ENCODE data around the gene LRRC19.

The LRRC19 gene, protein sequence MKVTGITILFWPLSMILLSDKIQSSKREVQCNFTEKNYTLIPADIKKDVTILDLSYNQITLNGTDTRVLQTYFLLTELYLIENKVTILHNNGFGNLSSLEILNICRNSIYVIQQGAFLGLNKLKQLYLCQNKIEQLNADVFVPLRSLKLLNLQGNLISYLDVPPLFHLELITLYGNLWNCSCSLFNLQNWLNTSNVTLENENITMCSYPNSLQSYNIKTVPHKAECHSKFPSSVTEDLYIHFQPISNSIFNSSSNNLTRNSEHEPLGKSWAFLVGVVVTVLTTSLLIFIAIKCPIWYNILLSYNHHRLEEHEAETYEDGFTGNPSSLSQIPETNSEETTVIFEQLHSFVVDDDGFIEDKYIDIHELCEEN

GRCh38 chr9:27005491-27005890, at the start of gene LRRC19:
TSS of gene LRRC19 (minus strand) at chr9:27005672. CDS start at chr9:26999694, 5,978 bp downstream.
- DNase-seq (ENCODE audit: low read depth) = no peak

GRCh38 chr9:27054841-27055240, 49.4 kb upstream of the LRRC19 start:
- no peak for DNase-seq (ENCODE audit: low read depth)

GRCh38 chr9:27054125-27054524, 48.7 kb upstream of the LRRC19 start:
- DNase-seq (ENCODE audit: low read depth) = no peak

DNA sequence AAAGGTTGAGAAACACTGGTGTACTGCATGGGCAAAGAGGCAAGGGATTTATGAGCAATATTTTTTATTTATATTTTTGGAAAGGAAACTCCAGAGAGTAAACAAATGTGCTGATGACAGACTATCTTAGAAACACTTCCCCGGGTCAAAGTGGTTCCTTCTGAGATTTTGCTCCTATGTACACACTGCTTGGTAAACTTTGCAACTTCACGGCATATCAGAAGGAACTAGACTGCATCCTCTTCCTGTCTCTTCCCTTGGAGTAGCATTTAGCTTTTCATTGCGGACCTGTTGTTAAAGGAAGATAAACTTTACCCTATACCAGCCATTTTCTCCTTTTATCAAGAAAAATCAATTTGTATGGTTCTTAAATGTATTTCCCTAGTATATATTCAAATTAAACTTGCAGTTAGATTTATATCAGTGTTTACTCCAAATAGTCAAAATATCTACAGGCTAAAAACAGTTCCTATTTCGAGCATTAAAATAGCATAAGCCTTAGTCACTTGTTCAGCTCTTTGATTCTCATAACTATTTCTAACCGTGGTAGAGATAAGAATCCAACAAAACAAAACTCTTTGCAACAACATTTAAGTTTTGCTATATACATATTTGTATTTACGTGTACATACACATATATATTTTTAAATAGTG, 48.0 kb upstream of the LRRC19 start:
- no peak for DNase-seq (ENCODE audit: low read depth)

DNA sequence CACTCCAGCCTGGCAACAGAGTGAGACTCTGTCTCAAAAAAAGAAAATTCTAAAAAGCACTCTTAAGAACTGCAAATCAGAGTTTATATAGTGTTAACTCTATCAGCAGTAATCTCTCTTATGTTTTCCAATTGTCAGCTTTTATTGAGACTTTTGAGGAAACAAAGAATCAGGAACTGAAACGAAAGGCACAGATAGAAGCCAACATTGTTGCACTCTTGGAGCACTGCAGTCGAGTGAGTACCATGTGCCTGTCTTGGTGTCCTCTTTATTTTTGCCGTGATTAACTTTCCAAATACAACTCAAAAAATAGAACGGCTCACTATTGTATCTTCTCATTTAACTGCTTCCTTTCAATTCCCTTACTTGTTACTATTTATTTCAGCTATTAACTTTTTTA, 41.7 kb upstream of the LRRC19 start:
- DNase-seq (ENCODE audit: low read depth) = no peak

GRCh38 chr9:27043176-27043575, 37.7 kb upstream of the LRRC19 start:
- no peak for DNase-seq (ENCODE audit: low read depth)

DNA sequence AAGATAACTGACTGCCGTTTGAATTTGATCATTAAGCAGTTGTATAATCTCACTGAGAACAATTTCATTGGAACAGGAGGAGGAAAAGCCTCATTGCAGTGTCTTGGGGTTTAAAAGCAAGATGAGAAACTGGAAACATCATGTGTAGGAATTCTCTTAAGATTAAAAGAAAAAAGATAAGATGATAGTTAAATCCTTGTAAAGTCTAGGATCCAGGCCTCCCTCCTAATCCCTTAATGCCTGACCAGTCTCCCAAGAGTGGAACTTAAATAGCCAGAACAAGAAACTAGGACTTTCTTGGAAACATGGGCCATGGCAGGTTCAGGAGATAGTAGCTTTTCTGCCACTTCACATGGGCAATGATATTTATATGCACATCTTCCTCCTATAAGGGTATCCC, 37.0 kb upstream of the LRRC19 start:
- no peak for DNase-seq (ENCODE audit: low read depth)

- no peak for DNase-seq (ENCODE audit: low read depth)
These were observed 36.3 kb upstream of the LRRC19 start for GRCh38 chr9:27041746-27042145.

- no peak for DNase-seq (ENCODE audit: low read depth)
These were observed 32.0 kb upstream of the LRRC19 start for GRCh38 chr9:27037499-27037898.

DNA sequence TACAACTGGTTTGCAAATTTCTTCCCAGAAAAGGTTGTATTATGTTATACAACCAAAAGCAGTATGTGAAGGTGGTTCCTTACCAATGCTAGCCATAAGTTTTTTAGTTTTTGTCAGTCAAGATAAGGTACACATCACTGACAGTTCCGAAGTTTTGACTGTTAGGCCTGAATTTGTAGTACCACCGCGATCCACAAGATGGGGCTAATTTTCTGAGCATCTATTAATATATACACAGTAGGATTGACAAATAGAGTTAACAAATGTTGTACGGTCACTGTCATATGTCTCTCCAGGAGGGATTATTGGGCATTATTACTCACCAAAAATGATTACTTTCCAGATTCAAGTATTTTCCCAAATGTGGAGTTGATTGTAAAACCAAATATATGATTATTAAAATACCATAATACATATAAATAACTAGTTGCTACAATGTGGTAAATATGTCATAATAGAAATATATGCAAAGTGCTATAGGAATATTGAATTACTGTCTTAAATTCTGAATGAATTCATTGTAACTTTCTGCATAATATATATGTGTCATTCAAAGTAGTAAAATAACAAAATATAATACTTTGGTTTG, 28.4 kb upstream of the LRRC19 start:
- DNase-seq (ENCODE audit: low read depth) = no peak

DNA sequence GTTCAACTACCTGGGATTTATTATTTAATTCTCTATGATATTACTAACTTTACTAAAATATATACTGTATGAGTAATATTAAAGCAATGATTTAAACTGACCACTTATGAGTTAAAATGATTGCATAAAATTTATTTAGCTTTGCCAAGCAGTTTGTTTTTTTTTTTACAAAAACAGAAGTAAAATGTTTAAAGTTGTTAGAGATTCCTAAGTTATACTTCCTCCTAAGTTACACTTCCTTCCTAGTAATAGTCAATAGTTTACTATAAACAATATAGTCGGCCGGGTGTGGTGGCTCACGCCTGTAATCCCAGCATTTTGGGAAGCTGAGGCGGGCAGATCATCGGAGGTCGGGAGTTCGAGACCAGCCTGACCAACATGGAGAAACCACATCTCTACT, 23.7 kb upstream of the LRRC19 start:
- DNase-seq (ENCODE audit: low read depth) = no peak

DNA sequence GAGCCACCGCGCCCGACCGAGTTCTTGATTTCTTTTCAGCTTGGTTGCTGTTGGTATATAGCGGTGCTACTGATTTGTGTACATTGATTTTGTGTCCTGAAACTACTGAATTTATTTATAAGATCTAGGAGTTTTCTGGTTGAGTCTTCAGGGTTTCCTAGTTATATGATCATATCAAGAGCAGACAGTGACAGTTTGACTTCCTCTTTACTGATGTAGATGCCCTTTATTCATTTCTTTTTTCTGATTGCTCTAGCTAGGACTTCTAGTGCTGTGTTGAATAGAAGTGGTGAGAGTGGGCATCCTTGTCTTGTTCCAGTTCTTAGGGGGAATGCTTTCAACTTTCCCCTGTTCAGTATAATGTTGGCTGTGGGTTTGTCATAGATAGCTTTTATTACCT, 17.4 kb upstream of the LRRC19 start:
- no peak for DNase-seq (ENCODE audit: low read depth)

DNA sequence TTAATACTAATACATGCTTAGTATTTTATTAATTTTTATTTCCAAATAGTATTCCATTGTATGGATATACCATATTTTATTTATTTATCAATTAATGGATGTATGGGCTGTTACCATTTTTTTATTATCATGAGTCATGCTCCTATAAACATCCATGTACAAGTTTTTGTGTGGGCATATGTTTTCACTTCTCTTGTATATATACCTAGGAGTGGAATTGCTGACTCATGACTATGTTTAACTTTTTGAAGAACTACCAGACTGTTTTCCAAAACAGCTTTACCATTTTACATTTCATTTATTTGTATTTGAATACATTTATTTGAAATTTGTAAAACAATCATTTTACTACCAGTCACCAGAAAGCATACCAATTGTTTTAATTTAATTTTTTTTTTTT, 14.1 kb upstream of the LRRC19 start:
- DNase-seq (ENCODE audit: low read depth) = no peak

DNA sequence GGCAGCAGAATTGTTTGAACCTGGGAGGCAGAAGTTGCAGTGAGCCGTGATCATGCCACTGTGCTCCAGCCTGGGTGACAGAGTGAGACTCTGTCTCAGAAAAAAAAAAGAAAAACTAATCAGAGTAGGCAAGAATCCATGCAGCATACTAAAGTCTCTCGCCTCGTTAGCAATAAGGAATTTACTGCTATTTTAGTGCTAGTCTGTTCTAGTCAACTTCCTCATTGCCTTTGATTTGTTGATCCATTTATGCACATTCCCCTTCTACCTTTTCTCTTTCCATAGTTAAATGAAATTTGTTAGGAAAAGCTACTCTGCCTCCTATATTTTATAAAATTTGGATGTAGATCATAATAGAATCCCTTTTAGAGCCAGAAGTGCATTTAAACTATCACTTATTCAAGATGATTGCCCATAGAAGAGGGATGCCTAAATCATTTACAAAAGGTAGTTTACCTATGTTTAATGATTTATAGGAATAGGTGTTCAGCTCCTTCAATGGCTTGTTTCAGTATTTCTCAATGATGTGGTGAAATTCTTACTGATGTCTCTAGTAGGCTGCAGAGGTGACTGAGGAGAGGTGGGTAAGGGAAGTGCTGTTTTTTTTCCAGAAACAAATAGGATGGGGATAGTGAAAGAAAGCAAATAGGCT, 1.9 kb downstream of the LRRC19 start:
- DNase-seq (ENCODE audit: low read depth) = no peak

- DNase-seq (ENCODE audit: low read depth) = no peak
These were observed 9.7 kb downstream of the LRRC19 start for GRCh38 chr9:26995810-26996209.

- DNase-seq (ENCODE audit: low read depth) = no peak
These were observed 22.1 kb downstream of the LRRC19 start for GRCh38 chr9:26983340-26983739.

DNA sequence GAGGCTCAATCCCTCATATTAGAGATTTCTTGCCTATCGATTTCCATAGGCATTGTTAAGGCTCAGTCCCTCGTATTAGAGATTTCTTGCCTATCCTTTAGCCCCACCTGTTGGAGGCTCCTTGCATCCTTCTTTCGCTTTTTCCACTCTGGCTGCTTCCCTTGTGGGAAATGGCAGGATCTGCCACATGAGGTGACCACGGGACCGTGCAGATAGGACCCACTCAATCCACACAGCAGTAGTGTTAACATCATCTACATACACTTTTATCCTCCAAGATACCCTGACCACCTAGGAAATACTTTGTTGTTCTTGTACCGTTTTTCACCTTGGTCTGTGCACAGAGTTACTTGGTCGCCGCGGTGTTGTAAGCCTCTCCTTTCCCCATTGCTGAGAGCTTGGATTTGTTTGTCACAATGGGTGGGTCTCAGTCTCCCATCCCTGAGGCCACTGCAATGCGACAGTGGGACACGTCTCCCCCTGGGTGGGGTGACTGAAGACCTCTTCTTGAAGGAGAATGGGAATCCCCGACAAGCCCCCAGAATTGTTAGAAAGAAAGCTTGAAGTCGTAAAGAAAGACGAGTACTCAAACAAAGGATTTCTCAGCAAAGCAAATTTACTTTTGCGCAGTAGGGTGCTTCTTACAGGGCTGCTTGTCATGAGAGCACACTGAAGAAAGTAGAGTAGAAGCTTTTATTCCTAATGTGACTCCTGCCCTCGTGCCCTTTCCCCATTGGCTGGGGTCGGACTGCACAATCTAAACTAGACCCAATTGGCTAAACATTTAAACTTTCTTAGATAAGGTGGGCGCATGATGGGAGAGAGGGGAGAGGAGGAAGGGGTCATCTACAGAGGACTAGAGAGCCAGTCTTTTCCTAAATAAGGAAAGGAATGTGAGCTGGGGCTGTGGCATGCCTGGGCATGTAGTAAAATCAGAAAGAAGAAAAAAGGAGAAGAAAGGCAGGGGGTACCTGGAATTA, 29.5 kb downstream of the LRRC19 start:
- no peak for DNase-seq (ENCODE audit: low read depth)

DNA sequence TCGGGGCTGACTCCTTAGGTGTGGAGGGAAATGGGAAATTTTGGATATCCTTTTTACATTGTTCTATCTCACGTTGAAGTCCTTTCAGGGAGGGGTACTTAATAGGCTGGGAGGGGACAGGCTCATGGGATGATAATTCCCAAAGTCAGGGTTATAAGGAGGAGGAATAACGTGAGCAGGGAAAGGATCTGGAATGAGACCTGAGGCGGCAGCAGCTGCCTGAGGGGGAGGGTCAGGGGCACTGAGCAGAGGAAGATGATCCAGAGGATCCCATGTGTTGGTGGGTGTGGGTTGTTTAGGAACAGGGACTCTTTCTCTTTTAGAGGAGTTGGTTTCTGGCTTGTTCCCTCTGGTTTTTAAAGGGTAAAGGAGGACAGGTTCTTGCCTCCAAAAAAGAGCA, 30.5 kb downstream of the LRRC19 start:
- no peak for DNase-seq (ENCODE audit: low read depth)

DNA sequence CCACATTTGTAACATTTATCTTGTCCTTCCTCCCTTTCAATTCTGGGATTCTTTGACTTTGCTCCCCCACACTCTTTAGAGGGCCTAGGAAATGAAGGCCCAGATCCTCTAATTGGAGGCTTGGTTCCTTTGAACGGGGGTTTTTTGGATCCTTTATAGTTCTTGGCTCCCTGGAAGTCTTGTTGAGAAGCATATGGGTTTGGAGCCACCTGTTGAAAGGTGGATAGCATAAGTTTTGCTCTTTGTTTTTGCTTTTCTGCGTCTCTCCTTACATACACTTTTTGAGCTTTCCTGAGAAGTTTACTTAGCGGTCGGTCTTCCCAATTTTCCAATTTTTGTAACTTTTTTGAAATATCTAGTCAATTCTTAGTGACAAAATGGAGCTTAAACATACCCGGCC, 31.5 kb downstream of the LRRC19 start:
- no peak for DNase-seq (ENCODE audit: low read depth)

- DNase-seq (ENCODE audit: low read depth) = no peak
These were observed 33.8 kb downstream of the LRRC19 start for GRCh38 chr9:26971721-26972120.

DNA sequence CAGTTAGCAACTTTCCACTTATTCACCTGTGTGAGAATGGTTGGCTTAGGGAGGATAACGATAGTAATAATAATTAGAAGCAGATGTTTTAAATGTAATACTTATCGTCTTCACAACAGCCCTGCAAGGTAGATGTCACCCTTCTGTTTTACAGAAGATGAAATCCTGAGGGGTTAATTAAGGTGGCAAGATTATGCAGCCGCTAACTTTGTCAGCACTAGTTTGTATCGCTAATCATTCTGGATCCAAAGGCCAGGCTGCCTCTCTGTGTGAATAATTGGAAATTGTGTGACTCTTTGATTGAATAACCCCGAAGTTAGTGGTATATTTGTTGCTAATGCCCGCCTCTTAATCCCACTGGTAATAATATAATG, 48.6 kb downstream of the LRRC19 start:
- DNase-seq (ENCODE audit: low read depth) = no peak

Measured in stimulated activated CD8-positive, alpha-beta memory T cell treated with anti-CD3 and anti-CD28 coated beads, Interleukin-12 subunit alpha, Interleukin-12 subunit beta, amount 100 ng/mL, for 1 hour (primary cell).